HepG2 (cell line): ENCODE measurements around the gene FAM199X. TPM values are rescaled to one million over a fixed set of nuclear protein-coding genes. Genes with fewer than 3 reads are reported as not detected.

Source experiments
- ARNT2 ChIP-seq: sonication (generic); formaldehyde crosslinking; IDR thresholded peaks from 2 replicates; pipeline ENCODE4 v1.8.0; 2022; ENCODE audit warnings: mild to moderate bottlenecking, low read depth, missing genetic modification reagents, moderate library complexity
- ATF6 ChIP-seq: sonication (generic); formaldehyde crosslinking; conservative IDR thresholded peaks from 2 replicates; pipeline ENCODE4 v1.4.0; 2020; ENCODE audit warnings: missing genetic modification reagents
- BORCS8-MEF2B ChIP-seq: sonication (generic); formaldehyde crosslinking; IDR thresholded peaks from 2 replicates; pipeline ENCODE4 v1.8.0; 2022; ENCODE audit warnings: mild to moderate bottlenecking, missing genetic modification reagents
- CEBPB ChIP-seq: IDR thresholded peaks from 2 replicates; pipeline ENCODE4 v1.6.1; 2011; ENCODE audit warnings: low read depth, low read length, improper control_type of control experiment, borderline replicate concordance
- ELF1 ChIP-seq: sonication (generic); formaldehyde crosslinking; IDR thresholded peaks from 2 replicates; pipeline ENCODE4 v1.4.0; 2020; ENCODE audit warnings: missing genetic modification reagents
- IRF2 ChIP-seq: IDR thresholded peaks from 2 replicates; pipeline ENCODE4 v1.6.1; 2018; ENCODE audit warnings: missing genetic modification reagents, missing compliant biosample characterization
- KAT2B ChIP-seq: fragments of 150-350 bp; IDR thresholded peaks from 2 replicates; pipeline ENCODE4 v1.6.1; 2014; ENCODE audit warnings: low read depth, low read length, borderline replicate concordance
- KDM3A ChIP-seq: IDR thresholded peaks from 2 replicates; pipeline ENCODE4 v1.6.1; 2018; ENCODE audit warnings: low read depth, missing compliant biosample characterization
- KDM5B ChIP-seq: sonication (generic); formaldehyde crosslinking; IDR thresholded peaks from 2 replicates; pipeline ENCODE4 v1.4.0; 2020; ENCODE audit warnings: missing genetic modification reagents, mild to moderate bottlenecking, borderline replicate concordance
- MYC ChIP-seq: sonication (generic); formaldehyde crosslinking; IDR thresholded peaks from 2 replicates; pipeline ENCODE4 v1.9.0; 2021; ENCODE audit warnings: missing genetic modification reagents, borderline replicate concordance
- PHF8 ChIP-seq: sonication (generic); formaldehyde crosslinking; IDR thresholded peaks from 2 replicates; pipeline ENCODE4 v1.5.0; 2020; ENCODE audit warnings: missing genetic modification reagents
- SP1 ChIP-seq, 2 experiments: fragments of 450-650 bp in 1 of 2; sonication (generic) in 1 of 2; formaldehyde crosslinking in 1 of 2; IDR thresholded peaks; 2 replicates each; pipeline versions ENCODE4 v1.4.0 to v1.6.1; 2016 to 2020; ENCODE audit warnings: missing genetic modification reagents in 1 of 2
- SRF ChIP-seq: IDR thresholded peaks from 2 replicates; pipeline ENCODE4 v1.6.1; 2011; ENCODE audit warnings: mild to moderate bottlenecking, low read depth, low read length, moderate library complexity
- SRSF1 ChIP-seq: fragments of 200-400 bp; formaldehyde crosslinking; optimal IDR thresholded peaks from 2 replicates; pipeline ENCODE3; 2017; ENCODE audit warnings: mild to moderate bottlenecking, low read depth, low read length, moderate library complexity
- TAF1 ChIP-seq: sonication (generic); formaldehyde crosslinking; IDR thresholded peaks from 2 replicates; pipeline ENCODE4 v1.4.0; 2020; ENCODE audit warnings: missing genetic modification reagents
- TAF15 ChIP-seq: fragments of 200-400 bp; formaldehyde crosslinking; IDR thresholded peaks from one replicate; pipeline ENCODE4 v1.6.1; 2018; ENCODE audit warnings: mild to moderate bottlenecking, low read depth, low read length; ENCODE audit not compliant: poor library complexity, severe bottlenecking
- XRCC5 ChIP-seq: fragments of 200-400 bp; formaldehyde crosslinking; optimal IDR thresholded peaks from 2 replicates; pipeline ENCODE3; 2017; ENCODE audit warnings: mild to moderate bottlenecking, low read length
- YEATS4 ChIP-seq: sonication (generic); formaldehyde crosslinking; IDR thresholded peaks from 2 replicates; pipeline ENCODE4 v1.4.0; 2020; ENCODE audit warnings: missing genetic modification reagents, borderline replicate concordance
- YY1 ChIP-seq: IDR thresholded peaks from 2 replicates; pipeline ENCODE4 v1.6.1; 2011; ENCODE audit warnings: low read length, low read depth, moderate library complexity, mild to moderate bottlenecking; ENCODE audit not compliant: insufficient read depth, insufficient replicate concordance
- ZFP90 ChIP-seq: sonication (generic); formaldehyde crosslinking; IDR thresholded peaks from 2 replicates; pipeline ENCODE4 v1.8.0; 2022; ENCODE audit warnings: missing genetic modification reagents, mild to moderate bottlenecking, inconsistent platforms, borderline replicate concordance
- ZGPAT ChIP-seq: IDR thresholded peaks from 2 replicates; pipeline ENCODE4 v1.6.1; 2016; ENCODE audit warnings: mild to moderate bottlenecking
- ZNF501 ChIP-seq: sonication (generic); formaldehyde crosslinking; IDR thresholded peaks from 2 replicates; pipeline ENCODE4 v1.5.1; 2020; ENCODE audit warnings: mild to moderate bottlenecking, moderate library complexity, missing genetic modification reagents
- ZNF777 ChIP-seq: sonication (generic); formaldehyde crosslinking; IDR thresholded peaks from 2 replicates; pipeline ENCODE4 v1.4.0; 2020; ENCODE audit warnings: missing genetic modification reagents
- ZSCAN22 ChIP-seq: sonication (generic); formaldehyde crosslinking; IDR thresholded peaks from 2 replicates; pipeline ENCODE4 v1.4.0; 2020; ENCODE audit warnings: mild to moderate bottlenecking, missing genetic modification reagents
- polyA plus RNA-seq, 8 experiments: library from polyadenylated mRNA; depleted of rRNA in 3 of 8; stranded (reverse) in 7 of 8; unstranded in 1 of 8; fragments of >200 nt; fragmentation: Illumina TruSeq in 4 of 8; extraction: Trizol in 4 of 8; gene quantifications; 2 replicates each; pipeline versions ENCODE4 v1.2.1 to v1.2.3, GENCODE V29; 2011 to 2016; ENCODE audit warnings: low read depth in 4 of 8, missing spikeins in 1 of 8, mixed read lengths in 1 of 8; ENCODE audit not compliant: insufficient read depth in 1 of 8
- total RNA-seq, 5 experiments: library from RNA; depleted of rRNA; stranded (reverse); fragments of >200 nt; fragmentation: Illumina TruSeq; extraction: Trizol; gene quantifications; 2 replicates each; pipeline ENCODE4 v1.2.3, GENCODE V29; 2016; ENCODE audit warnings: low read depth in 1 of 5
- TF ChIP-seq, protein P1 (sequence below): sonication (generic); formaldehyde crosslinking; IDR thresholded peaks from 2 replicates; pipeline ENCODE4 v1.8.1; 2023; ENCODE audit warnings: mild to moderate bottlenecking, missing genetic modification reagents

FAM199X gene
- total and polyA plus RNA-seq, 2 of the 13 experiments (the other 11 are each of a cell fraction or from before 2014, with no cell fraction given), result 5.1 to 18.0 TPM

DNA sequence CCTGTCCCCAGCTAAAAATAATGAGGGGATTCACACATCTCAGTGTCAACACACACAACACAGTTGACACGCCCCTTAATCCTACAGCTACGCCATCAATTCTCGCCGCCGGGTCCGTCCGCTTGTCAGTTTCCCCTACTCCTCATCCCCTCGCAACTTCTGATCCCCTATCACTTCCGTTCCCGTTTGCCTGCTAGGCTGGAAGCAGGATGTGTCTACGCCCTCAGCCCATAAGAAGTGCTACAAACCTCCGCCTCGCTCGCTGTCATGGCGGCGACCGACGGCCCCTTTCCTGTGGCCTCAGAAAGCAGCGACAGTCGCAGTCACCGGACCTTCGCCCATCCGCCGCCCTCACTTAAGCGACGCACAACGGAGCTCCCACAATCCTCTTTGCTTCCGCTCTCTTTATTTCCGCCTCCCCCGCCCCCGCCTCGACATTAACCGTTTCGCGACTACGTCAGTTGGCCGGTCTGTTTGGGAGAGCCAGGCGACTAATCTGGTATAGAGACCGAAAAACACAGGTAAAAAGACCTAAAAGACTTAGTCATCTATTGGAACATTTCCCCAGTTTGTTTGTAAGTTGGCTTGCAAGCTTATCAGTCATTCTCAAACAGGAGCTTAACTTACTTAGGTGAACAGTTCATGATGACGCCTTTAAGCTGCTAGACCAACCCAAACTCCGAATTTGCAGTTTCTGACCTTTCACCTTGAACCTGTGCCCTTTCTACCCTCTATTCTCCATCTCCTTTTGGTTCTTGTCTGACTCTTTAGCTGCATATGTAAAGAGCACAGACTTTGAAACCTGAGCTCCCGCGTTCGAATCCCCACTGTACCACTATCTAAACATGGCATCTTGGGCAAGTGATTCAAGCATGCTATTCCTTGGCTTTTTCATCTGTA is 9.4 kb upstream of the FAM199X start, which contains the start of gene SLC25A53 (continued):
- peak; percentile 52; the same call in 1 of the 2 replicates for TF ChIP-seq ZGPAT (CRISPR knock-in tag)
- TF ChIP-seq, protein P1, sequence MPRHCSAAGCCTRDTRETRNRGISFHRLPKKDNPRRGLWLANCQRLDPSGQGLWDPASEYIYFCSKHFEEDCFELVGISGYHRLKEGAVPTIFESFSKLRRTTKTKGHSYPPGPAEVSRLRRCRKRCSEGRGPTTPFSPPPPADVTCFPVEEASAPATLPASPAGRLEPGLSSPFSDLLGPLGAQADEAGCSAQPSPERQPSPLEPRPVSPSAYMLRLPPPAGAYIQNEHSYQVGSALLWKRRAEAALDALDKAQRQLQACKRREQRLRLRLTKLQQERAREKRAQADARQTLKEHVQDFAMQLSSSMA (CRISPR knock-in tag), result no peak
- peak; percentile 75 for TF ChIP-seq ELF1 (CRISPR knock-in tag)
- TF ChIP-seq ZNF777, result no peak
- peak; percentile 49; the same call in 1 of the 2 replicates for TF ChIP-seq IRF2
- TF ChIP-seq ZNF501 (CRISPR knock-in tag), result 0 out of 2 replicates have a peak, but pooled peaks have one; percentile 16
- no peak for TF ChIP-seq ZSCAN22
- TF ChIP-seq YEATS4 (CRISPR knock-in tag), result peak; percentile 67
- TF ChIP-seq SRF, result 0 out of 2 replicates have a peak, but pooled peaks have one; percentile 34
- no peak for TF ChIP-seq ATF6 (CRISPR knock-in tag)
- TF ChIP-seq ARNT2 (CRISPR knock-in tag), result no peak
- 0 out of 2 replicates have a peak, but pooled peaks have one; percentile 49 for TF ChIP-seq KDM3A
- no peak for TF ChIP-seq KDM5B (CRISPR knock-in tag)
- TF ChIP-seq ZFP90 (CRISPR knock-in tag), result no peak
- 0 out of 2 replicates have a peak, but pooled peaks have one; percentile 26 for TF ChIP-seq BORCS8-MEF2B
- TF ChIP-seq TAF1 (CRISPR knock-in tag), result peak; percentile 52
- no peak for TF ChIP-seq SRSF1
- peak; percentile 97 for TF ChIP-seq YY1
- TF ChIP-seq MYC (CRISPR knock-in tag), result peak; percentile 20; the same call in 1 of the 2 replicates
- no peak for TF ChIP-seq SP1 (IDR thresholded peaks at IDR 0.05)
- peak; percentile 53; the same call in 1 of the 2 replicates for TF ChIP-seq SP1 (CRISPR knock-in tag; IDR thresholded peaks at IDR 0.05)
- TF ChIP-seq PHF8, result peak; percentile 74
- no peak for TF ChIP-seq TAF15
- no peak for TF ChIP-seq CEBPB
- TF ChIP-seq KAT2B, result no peak
- TF ChIP-seq XRCC5, result peak; percentile 77
